Stimulated activated CD8-positive, alpha-beta memory T cell treated with anti-CD3 and anti-CD28 coated beads, Interleukin-7, amount 100 ng/mL, for 4 hours (primary cell): ENCODE measurements around the gene HRH2.
"Not testable (repeated sequence)": the region's sequence is repeated elsewhere in the genome, so short reads cannot be mapped to it uniquely, and the experiment has no call there.

ENCODE experiments used
- DNase-seq, 2 donors: peaks; one replicate each; pipeline ENCODE4 v3.0.0-alpha.2; 2020; ENCODE audit warnings: low read depth in 2 of 2

Gene HRH2

GRCh38 chr5:175649967-175650366 lies 7.9 kb upstream of the HRH2 start:
- no peak for DNase-seq

- not testable (repeated sequence) for DNase-seq
Observed at GRCh38 chr5:175650430-175651205, 7.3 kb upstream of the HRH2 start.

- peak; percentile 70 to 80 for DNase-seq
Observed at GRCh38 chr5:175652741-175653663, 4.9 kb upstream of the HRH2 start.

GRCh38 chr5:175653763-175654162 lies 4.1 kb upstream of the HRH2 start:
- no peak for DNase-seq

- no peak for DNase-seq
Observed at GRCh38 chr5:175654339-175654738, 3.5 kb upstream of the HRH2 start.

- no peak for DNase-seq
Observed at GRCh38 chr5:175654807-175655206, 3.1 kb upstream of the HRH2 start.

- no peak for DNase-seq
Observed at GRCh38 chr5:175655411-175655810, 2.5 kb upstream of the HRH2 start.

DNA sequence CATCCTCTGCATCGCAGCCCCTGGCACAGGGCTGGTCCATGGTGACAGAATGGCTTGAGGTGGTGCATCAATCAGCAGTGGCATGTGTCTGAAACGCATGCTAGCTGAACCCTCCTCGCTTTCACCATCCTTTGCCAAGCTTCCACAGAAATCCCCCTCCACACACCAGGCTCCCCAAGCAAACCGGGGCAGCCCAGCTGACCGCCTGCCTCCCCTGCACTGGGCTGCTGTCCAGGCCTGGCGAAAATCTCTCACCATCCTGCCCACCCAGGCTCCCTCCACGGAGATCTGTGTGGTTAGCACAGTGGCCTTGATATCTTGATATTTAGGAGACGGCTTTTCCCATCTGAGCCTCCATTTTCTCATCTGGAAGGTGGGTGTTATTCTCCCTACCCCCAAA lies 905 bp upstream of the HRH2 start:
- DNase-seq = no peak

- no peak for DNase-seq
Observed at GRCh38 chr5:175658299-175659145, 651 bp downstream of the HRH2 start.

- no peak for DNase-seq
Observed at GRCh38 chr5:175659546-175660253, 1.8 kb downstream of the HRH2 start.

GRCh38 chr5:175663186-175664184 lies 5.6 kb downstream of the HRH2 start:
- DNase-seq = no peak

- no peak for DNase-seq
Observed at GRCh38 chr5:175664723-175665122, 6.9 kb downstream of the HRH2 start.

DNA sequence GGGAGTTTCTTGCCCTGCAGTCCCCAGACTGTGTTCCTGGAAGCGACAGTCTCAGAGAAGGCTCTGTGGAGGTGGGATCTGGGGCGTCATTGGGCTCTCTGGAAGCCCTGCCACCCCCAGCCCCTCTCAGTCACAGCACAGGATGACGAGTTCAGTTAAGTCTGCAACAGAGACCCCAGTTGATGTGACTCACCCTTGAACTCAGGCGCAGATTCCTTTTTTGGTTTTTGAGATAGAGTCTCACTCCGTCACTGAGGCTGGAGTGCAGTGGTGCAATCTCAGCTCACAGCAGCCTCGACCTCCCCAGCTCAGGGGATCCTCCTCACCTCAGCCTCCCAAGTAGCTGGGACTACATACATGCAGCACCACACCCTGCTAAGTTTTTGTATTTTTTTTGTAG lies 8.3 kb downstream of the HRH2 start:
- no peak for DNase-seq

DNA sequence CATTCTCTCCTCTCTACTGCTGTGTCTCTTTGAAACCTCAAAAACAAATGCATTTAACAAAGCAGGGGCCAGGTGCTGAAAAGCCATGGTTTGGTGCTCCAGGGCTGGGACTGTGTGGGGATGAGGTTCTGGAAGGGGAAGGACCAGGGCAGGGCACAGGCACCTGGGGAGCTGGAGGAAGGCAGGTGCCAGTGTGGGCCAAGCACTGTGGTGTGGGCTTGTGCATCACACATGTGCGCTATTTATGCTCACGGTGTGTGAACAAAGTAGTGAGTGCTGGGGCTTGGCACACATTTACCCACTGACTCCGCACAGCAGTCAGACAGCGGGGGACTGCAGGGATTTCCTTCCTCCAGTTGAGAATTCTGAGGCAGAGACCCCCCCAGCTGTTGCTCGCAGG lies 10.1 kb downstream of the HRH2 start:
- no peak for DNase-seq

DNA sequence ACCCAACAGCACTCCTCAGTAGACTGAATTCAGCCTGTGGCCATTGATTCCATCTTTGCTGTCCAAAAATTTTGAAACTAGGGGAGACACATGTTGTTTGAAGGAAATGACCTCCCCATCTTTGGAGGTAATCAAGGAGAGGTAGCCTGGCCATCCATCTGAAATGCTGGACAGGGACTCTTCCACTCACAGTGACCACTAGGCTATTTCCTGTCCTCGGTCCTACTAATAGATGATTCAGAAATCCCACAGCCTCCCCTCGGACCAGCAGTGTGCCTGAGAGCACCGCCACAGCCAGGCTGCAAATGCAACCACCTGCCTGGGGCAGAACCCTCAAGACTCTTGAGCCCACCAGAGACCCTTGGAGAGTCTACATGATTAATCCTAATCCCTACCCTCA lies 12.5 kb downstream of the HRH2 start:
- no peak for DNase-seq

DNA sequence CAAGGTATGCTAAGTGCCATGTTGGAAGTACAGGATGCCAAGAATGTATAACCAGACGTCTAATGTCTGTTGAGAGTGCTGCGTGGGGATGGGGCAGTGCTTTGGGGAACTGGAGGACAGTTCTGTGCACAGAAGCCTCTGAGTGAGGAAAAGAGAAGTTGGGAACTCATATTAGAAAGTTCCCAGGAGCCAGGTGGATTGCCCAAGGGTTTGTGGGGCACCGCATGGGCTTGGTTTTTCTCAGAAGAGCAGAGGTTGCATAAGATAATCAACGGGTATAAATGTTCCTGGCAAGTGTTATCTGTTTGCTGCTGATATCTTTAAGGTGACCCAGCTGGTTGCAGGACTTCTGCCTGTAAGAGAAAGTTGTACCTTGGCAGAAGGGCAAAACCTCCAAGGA lies 13.1 kb downstream of the HRH2 start:
- no peak for DNase-seq

- DNase-seq = no peak
Observed at GRCh38 chr5:175672976-175673648, 15.2 kb downstream of the HRH2 start.

DNA sequence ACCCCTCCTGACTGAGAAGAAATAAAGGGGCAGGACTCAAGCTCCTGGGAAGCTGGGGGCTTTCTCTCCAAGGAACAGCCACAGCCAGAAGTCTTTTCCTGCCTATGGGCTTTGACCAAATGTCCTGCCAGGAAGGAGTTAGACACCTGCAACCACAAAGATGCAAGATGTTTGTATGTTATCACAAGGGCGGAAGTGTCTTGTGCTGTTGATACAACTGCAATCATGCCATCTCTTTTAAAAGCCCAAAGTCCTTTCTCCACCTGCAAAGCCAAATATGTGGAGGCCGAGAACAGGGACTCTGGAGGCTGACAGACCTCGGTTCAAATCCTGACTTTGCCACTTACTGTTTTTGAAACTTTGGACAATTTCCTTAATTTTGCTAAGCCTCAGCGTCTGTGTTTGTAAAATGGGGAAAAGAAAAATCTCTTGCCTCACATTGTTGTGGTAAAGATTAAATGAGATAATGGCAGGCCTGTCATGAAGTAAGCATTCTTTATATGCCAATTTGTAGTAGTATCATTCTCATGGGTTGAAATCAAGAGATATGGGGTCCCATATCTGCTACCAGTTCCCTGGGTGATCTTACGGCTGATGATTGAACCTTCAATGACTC lies 17.0 kb downstream of the HRH2 start:
- DNase-seq = no peak

DNA sequence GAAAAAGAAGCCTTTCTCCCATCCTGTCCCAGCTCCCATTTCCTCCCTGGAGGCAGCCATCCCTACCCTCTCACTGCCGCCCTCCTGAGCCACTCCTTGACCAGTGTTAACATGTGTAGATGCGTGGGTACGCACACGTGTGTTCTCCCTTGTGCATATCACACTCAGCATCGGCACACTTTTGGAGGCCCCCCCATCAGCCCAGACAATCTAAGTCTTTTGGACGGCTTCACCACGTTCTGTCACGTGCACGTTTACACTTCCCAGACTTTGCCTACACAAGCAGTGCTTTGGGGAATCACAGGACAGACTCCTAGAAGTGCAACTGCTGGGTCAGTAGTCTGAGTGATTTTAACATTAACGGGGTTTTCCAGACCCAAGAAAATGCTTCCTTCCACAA lies 18.0 kb downstream of the HRH2 start:
- DNase-seq = no peak
